HG03565 (cell line): Measurements from ENCODE around the gene OR6Q1.

ENCODE experiments used
- ATAC-seq: cut with Tn5 transposase; IDR thresholded peaks from one replicate; pipeline ENCODE4 v1.9.1; 2021; ENCODE audit warnings: mild to moderate bottlenecking, moderate library complexity; ENCODE audit not compliant: unreplicated experiment

Gene OR6Q1

DNA sequence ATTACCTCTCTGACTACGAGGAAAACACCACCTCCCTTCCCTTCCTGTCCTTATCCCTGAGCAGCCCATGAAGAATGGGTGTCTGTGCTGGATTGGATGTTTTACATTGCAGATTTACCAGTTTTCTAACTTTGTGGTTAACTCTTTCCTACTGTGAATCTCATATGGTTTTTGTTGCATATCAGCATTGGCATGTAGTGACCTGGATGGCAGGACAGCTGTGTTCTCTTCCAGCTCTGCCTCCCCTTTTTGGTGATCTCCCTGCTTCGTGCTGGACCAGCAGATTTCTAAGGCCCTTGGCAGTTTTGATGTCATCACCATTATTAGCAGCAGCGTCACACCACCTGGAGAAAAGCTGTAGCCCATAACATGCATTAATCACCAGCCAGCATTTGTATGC lies 26.7 kb downstream of the OR6Q1 start:
- ATAC-seq: no peak

GRCh38 chr11:58058276-58059006 lies 27.7 kb downstream of the OR6Q1 start:
- no peak for ATAC-seq

- no peak for ATAC-seq
These were observed 28.2 kb downstream of the OR6Q1 start for GRCh38 chr11:58059007-58059350.

DNA sequence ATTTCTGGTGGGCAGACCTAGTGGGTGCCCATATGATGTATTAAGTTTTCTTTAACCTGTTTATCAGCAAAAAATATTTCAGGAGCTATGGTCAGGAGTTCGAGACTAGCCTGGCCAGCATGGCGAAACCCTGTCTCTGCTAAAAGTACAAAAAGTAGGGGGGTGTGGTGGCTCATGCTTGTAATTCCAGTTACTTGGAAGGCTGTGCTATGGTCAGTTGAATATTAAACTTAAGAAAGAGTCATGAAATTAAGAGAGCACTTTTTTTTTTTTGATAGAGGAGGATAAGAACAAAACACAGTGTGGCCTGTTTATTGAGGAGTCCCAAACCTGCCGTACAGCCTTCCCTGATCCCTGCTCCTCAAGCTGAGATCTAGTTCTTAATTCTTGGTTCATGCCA lies 29.8 kb downstream of the OR6Q1 start:
- no peak for ATAC-seq

DNA sequence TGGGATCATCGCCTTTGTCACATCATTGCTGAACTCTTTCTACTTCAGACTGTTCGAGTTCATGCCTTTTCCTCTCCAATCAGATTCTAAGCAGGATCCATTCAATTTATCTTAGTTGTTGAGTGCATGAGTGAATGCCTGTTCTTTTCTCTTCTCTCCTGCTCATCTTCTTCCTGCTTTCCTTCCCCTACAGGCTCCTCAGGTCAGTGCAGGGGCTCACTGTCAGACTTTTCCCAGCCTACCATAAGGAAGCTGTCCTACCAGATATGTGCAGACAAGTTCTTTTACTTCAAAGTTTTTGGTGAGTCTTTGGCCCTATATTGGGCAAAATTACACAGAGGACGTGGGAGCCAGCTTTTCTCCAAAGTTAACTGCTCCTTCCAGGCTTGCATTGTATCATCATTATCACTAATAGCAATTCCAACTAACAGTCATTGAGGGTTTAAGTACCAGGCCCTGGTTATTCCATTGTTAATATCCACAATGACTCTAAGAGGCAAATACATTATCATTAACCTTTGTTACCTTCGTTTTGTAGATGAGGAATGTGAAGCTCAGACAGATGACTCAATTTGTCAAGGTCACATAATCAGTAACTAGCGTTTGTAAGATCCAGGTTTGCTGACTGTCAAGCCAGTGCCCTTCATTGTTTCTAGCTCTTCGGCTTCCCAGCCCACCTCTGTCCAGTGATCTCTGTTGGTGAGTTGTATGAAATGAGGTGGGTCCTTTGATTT lies 30.4 kb downstream of the OR6Q1 start:
- ATAC-seq: no peak

DNA sequence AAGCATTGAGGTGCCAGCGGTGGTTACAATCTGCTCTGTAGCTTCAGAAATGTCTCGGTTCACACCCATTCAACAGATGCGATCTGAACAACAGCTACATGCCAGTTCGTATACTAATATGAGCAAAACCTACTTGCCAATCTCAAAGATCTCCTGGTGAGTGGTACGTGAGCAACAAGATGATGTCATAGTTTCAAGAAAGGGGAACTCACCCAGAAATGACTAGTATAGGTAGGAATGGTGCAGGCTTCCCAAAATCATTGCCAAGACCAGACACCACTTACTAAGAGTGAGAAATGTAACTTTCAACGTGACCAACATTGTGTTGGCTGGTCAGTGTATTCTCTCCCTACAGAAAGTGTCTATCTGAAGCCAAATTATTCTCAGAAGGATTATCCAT lies 31.1 kb downstream of the OR6Q1 start:
- peak; percentile 46 for ATAC-seq

GRCh38 chr11:58067685-58068084 lies 36.9 kb downstream of the OR6Q1 start:
- no peak for ATAC-seq

GRCh38 chr11:58068655-58069054 lies 37.9 kb downstream of the OR6Q1 start:
- no peak for ATAC-seq

DNA sequence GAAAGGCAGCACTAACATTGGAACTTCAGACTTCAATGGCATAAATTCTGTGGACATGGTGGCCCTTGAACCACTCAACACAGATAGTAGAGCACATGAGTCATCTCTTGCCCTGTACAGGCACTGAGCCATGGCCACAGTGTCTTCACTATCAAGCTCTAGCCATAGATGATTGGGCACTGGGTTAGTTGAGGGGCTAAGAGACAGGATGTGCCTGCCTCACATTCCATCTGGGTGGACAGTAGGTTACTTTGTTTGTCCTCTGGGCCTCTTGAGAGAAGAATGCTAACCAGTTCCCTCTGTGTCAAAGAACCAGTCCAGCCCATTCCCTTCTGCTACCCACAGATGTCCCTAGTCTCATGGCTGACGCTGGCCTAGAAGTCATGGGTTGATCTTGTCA lies 39.8 kb downstream of the OR6Q1 start:
- ATAC-seq: no peak

DNA sequence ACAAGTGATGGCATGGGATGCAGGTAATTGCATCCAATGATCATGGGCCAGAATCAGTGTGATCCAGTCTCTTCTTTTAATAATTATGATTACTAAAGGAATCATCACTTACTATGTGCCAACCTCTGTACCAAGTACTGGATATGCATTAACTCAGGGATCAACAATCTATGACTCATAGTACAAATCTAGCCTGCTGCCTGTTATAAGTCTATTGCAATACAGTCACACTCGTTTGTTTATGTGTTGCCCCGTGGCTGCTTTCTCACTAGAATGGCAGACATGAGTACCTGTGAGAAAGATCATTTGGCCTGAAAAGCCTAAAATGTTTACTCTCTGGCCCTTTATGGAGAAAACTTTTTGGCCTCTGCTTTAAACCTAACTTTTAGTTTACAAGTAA lies 45.0 kb downstream of the OR6Q1 start:
- ATAC-seq: no peak
